NCI-H187 treated with DMSO at 0.1 percent for 48 hours (cell line): ENCODE measurements around the gene LY6G5C.
A peak's percentile ranks its signal among the peaks of the same experiment; 100 is the strongest.

Source experiments
- DNase-seq: peaks from one replicate; lab custom pipeline; 2025; lab: John Stamatoyannopoulos, UW

The LY6G5C gene

GRCh38 chr6:31662124-31662723, 18.6 kb downstream of the LY6G5C start:
- DNase-seq: no peak

- DNase-seq: no peak
Measured at GRCh38 chr6:31661262-31662123, 19.4 kb downstream of the LY6G5C start.

DNA sequence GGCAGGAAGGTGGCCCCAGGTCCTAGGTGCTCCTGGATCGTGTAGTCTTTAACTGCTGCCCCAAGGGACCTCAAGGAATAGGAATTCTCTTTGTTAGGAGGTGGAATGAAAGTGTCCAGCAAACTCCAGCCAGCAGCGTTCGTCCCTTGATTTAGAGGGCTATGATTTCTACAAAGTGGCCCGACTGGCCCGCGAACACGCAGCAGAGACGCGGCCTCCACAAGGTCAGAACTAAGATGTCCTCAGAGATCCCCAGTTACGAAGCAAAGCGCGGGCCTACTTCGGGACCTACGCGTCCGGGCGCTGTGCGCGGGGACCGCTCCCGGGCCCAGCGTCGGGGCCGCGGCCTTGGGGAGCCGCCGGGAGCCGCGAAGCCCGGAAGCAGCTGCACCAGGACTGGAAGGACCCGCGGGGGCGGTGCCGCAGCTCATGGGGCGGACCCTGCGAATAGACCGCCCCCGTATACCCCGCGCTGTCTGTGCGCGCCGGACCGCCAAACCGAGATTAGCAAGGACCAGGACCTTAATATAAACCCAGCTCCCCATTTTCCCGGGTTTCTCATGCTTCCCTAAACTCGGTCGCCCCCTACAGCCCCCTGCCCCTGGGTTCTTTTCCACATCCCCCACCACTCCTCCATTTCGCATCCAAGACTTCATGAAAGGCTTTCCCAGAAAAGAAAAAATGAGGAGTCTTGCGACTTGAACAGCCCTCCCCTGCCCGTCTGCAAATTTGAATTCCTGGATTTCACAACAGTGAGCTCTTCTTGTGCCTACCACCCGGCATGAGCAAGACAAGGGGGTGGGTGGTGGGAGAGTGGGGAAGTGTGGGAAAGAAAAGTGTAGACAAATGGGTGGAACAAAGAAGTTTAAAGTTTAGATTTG, 20.2 kb downstream of the LY6G5C start, which contains the start of gene C6orf47:
TSS of gene C6orf47 (minus strand) at position 398 of the 881 bp plus-strand sequence. CDS start 831 bp downstream, outside the sequence.
- DNase-seq: peak; percentile 12

- DNase-seq: no peak
Measured at GRCh38 chr6:31659649-31660380, 21.1 kb downstream of the LY6G5C start.

DNA sequence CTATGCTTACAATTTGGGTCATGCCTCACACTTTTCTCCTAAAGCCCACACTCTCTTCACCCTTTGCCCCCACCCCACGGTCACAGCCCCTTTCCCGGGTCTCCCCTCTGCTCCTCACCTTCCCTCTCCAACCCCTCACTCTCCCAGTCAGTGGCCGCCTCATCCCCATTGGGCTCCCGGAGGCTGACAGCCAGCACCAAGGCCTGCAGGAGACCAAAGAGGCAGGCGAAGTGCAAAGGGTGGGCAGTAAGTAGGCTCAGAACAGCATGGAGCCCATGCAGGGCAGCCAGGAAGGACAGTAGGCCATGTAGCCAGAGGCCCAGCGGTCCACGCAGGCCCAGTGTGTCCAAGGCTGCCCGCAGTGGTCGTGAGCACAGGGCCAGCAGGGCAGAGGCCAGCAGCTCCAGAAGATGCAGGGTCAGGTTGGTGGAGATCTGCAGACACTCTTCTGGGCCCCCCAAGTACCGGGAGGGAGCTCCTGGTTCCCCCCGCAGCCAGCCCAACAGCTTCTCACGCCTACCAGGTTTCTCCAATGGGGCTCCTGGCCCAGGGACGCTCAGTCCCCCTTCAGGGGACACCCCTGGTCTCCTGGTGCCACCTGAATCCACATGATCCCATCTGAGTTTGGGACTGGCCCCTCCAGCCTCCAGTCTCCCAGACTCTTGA, 21.8 kb downstream of the LY6G5C start:
- no peak for DNase-seq

DNA sequence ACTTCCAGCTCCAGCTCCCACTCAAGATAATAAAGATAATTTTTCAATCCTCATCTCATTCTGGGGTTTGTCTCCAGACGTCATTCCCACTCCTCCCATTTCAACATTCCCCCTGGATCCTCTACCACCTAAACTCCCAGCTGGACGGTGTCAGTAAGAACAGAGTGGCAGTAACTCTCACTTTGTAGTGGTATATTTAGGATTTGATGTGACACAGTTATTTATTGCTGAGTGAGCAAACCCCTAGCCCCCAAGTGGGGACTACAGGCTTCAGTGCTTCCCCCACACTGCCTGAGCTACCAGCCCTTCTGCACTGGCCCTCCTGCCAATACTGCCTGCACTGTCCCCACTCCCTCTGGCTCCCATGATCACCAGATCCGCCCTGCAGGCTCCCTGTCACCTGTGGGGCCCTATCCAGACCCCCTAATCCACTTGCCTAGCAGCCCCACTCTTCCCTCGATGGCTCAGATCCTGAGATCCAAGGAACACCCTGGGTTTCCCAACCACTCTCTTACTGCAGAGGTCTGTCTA, 22.6 kb downstream of the LY6G5C start:
- DNase-seq: no peak

- no peak for DNase-seq
Measured at GRCh38 chr6:31657406-31658157, 23.3 kb downstream of the LY6G5C start.

- DNase-seq: no peak
Measured at GRCh38 chr6:31655349-31656237, 25.3 kb downstream of the LY6G5C start, which contains the start of gene APOM. APOM (plus strand) TSS chr6:31655894; CDS start chr6:31655967, 73 bp downstream.

GRCh38 chr6:31654574-31655348, 26.1 kb downstream of the LY6G5C start:
- DNase-seq: no peak

DNA sequence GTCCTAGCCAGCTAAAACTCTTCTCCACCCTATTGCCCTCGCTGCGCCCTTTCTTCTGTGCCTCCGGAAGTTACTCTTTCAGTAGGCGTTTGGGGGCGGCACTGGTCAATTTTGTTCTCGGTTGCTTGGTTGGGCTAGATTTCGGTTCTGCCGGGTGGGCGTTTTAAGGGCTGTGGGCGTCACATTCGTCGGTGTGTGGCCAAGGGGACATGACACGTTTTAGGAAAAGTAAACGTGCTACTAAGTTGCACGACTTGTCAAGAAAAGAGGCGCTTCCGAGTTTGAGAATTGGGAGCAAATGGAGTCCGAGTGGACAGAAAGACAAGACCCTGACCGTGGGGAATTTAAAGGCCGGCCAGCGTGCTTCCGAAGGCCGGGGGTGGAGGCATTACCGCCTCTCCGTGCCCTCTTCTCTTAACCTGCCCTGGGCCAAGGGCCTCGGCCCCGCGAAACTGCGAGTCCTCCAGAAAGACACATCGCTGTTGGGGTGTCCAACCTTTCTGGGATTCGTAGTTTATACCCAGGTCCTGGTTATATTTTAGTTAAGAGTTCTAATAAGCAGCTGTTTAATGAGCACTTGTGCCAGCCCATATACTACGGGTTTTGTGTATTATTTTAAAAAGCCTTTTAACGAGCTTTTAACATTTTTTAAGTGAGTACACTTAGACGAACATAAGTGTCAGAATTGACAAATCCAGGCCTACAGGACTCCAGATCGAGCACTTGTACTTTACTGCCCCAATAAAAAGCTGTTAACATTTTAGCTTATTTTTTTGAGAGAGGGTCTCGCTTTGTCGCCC, 27.7 kb downstream of the LY6G5C start:
- DNase-seq: peak; percentile 79

DNA sequence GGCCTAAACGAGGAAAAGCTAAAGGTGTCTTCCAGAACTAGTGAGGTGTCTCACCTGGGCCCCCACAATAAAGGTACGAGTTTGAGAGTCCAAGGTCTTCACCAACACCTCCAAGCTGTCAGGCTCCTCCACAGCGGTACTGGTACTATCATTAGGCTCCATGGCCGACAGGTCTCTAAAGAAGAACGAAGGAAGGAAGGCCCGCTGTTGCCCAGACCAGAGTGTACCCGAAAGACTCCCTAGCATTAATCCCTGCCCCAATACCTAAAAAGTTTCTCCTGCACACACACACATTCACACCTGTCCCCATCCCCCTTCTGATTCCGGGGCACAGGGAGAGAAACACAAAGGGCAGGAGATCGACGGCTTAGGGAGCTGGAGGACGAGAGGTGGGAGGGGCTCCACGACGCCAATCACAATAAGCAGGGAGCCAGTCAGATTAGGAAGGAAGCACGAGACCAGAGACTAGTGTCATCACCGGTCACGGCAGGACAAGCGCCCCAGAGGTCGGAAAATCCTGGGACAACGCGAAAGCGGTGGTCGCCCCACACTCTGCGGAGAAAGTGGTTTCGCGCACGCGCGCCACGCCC, 29.2 kb downstream of the LY6G5C start:
- peak; percentile 15 for DNase-seq

GRCh38 chr6:31645325-31645724, 35.5 kb downstream of the LY6G5C start:
- no peak for DNase-seq

DNA sequence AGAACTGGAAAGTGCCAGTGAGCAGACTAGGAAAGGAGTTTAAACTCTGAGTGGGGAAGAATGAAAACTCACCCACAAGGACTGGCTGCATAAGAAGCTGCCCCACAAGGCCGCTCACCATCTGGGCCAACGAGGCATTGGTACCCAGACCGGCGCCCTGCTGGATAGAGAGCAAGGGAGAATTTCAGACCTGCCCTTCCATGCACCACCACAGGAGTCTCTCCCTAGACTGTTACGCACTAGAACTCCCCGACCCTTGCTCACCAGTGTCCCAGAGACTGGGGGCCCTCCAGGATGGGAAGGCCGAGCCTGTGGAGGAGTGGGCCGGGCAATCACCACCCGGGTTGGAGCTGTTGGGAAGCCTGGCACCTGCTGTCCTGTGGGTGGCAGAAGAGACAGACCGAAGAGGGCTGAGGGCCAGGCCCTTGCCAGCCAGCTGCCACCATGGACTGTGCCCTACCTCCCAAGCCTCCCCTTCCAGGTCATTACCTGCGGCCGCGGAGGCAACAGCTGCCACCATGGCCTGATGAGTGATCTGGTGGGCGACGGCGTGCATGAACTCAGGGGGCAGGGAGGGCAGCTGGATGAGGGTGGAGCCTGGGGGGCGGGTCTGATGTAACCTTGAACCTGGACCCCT, 36.9 kb downstream of the LY6G5C start:
- no peak for DNase-seq

DNA sequence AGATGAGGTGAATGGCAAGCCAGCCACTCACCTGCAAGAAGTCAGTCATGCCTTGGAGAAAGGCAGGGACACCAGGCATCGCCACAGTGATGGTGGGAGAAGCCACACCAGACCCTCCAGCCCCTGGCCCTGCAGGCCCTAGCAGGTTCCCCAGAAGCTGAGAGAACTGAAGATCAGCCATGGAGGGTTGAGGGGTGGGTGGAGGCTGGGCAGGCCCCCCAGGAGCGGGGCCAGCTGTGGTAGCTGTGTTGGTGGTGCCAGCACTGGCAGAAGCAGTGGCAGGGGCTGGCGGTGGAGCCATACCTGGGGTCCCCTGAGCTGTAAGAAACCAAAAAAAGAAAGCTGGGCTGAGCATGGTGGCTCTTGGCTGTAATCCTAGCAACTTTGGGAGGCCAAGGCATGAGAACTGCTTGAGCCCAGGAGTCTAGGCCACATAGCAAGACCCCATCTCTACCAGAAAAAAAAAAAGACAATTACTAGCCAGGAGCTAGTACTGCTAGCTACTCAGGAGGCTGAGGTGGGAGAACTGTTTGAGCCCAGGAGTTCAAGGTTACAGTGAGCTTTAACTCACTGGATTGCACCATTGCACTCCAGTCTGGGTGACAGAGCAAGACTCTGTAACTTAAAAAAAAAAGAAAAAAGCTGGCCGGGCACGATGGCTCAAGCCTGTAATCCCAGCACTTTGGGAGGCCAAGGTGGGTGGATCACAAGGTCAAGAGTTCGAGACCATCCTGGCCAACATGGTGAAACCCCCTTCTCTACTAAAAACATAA, 37.9 kb downstream of the LY6G5C start:
- no peak for DNase-seq

GRCh38 chr6:31641370-31641769, 39.5 kb downstream of the LY6G5C start:
- DNase-seq: no peak

DNA sequence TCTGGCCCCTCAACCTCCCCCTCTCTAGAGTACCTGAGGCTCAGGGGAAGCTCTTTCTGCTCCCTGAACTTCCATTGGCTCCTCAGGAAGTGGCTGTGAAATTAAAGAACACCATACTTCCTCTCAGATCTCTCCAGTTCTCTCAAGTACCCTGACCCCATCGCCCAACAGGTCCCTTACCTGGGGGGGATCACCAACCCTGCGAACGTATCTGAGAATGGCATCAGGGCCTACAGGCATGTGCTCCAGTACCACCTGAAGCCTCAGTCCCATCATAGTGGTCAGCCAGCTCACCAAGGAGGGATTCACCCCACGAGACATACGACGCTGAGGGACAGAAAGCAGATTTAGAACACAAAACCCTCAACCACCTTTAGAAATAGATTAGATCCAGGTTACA, 40.3 kb downstream of the LY6G5C start:
- no peak for DNase-seq
